Upper lobe of left lung (tissue), 6 donors: ENCODE results near the gene TARP.

Experiments used
- ATAC-seq, 2 donors: fragments of 200-7000 bp; cut with Tn5 transposase; one replicate each; pipeline ENCODE4 v1.9.1; 2022; ENCODE audit warnings: mild to moderate bottlenecking in 2 of 2, moderate library complexity in 2 of 2; ENCODE audit not compliant: low FRiP score in 2 of 2
- DNase-seq, 2 donors: peaks; one replicate each; pipeline ENCODE4 v3.0.0-alpha.2; 2019 to 2020
- H3K27ac ChIP-seq, 4 donors: fragments of 200-600 bp; sonication (generic); one replicate each; pipeline ENCODE4 v1.5.1; 2016 to 2019
- H3K27me3 ChIP-seq, 4 donors: fragments of 200-600 bp; sonication (generic); one replicate each; pipeline ENCODE4 v1.5.1; 2017 to 2019
- H3K36me3 ChIP-seq, 4 donors: fragments of 200-600 bp; sonication (generic); one replicate each; pipeline ENCODE4 v1.5.1; 2016 to 2019
- H3K4me1 ChIP-seq, 4 donors: fragments of 200-600 bp; sonication (generic); one replicate each; pipeline ENCODE4 v1.5.1; 2018 to 2019
- H3K4me3 ChIP-seq, 4 donors: fragments of 200-600 bp; sonication (generic); one replicate each; pipeline ENCODE4 v1.5.1; 2017 to 2019; ENCODE audit warnings: mild to moderate bottlenecking in 2 of 4, moderate library complexity in 1 of 4
- H3K9me3 ChIP-seq, 4 donors: fragments of 200-600 bp; sonication (generic); one replicate each; pipeline ENCODE4 v1.5.1; 2018 to 2019
- CTCF ChIP-seq, 6 experiments: fragments of 450-650 bp in 4 of 6; fragments of 200-600 bp in 2 of 6; sonication (generic) in 2 of 6; IDR thresholded peaks; one replicate each; pipeline ENCODE4 v1.5.1; 2016 to 2019; ENCODE audit warnings: antibody characterized with exemption in 6 of 6
- EP300 ChIP-seq, 4 donors: sonication (generic); formaldehyde crosslinking; IDR thresholded peaks; one replicate each; pipeline ENCODE4 v1.5.1; 2017; ENCODE audit warnings: antibody characterized with exemption in 4 of 4, control low read depth in 2 of 4
- POLR2A ChIP-seq, 4 donors: fragments of 450-650 bp; IDR thresholded peaks; one replicate each; pipeline ENCODE4 v1.5.1; 2016 to 2017; ENCODE audit warnings: antibody characterized with exemption in 4 of 4, mild to moderate bottlenecking in 2 of 4
- POLR2AphosphoS5 ChIP-seq, 2 donors: sonication (generic); formaldehyde crosslinking; IDR thresholded peaks; one replicate each; pipeline ENCODE4 v1.5.1; 2017; ENCODE audit warnings: antibody characterized with exemption in 2 of 2
- WGBS, 2 donors: methylation state at CpG; one replicate each; pipeline ENCODE4 v1.1.5; 2017 to 2018; 5-methylcytosine and 5-hydroxymethylcytosine counted together
- donor health status: DM: no; HTN: no; CAD: no; lungs with moderate emphysema.
- donor health status: DM: no; HTN: yes; CAD: no; lungs with severe emphysema.

The TARP gene

GRCh38 chr7:38306171-38306570, 32.7 kb upstream of the TARP start:
- WGBS, 2 donors = 83 to 90% methylated on average over 3 of the region's 3 CpGs
- Histone ChIP-seq H3K27me3 (no peaks in the 10 kb centered on the region), H3K27ac (no peak overlapping the region), H3K4me1 (peaks cover 3 to 11% (median 6%) of the 10 kb centered on the region in 4 donors), H3K4me3 (no peak overlapping the region), H3K9me3 (no peaks in the 10 kb centered on the region), H3K36me3 (no peaks in the 10 kb centered on the region)
- no peak for DNase-seq
- ATAC-seq = no peak
- TF ChIP-seq POLR2A (IDR thresholded peaks at IDR 0.05) (no peak), POLR2AphosphoS5 (IDR thresholded peaks at IDR 0.05) (no peak), EP300 (IDR thresholded peaks at IDR 0.05) (no peak), CTCF (IDR thresholded peaks at IDR 0.05) (no peak)

GRCh38 chr7:38303866-38304265, 30.4 kb upstream of the TARP start:
- Histone ChIP-seq H3K9me3 (no peaks in the 10 kb centered on the region), H3K27ac (no peak overlapping the region), H3K4me3 (no peak overlapping the region), H3K4me1 (no peaks in the 10 kb centered on the region), H3K36me3 (no peaks in the 10 kb centered on the region), H3K27me3 (no peaks in the 10 kb centered on the region)
- ATAC-seq (no peak), DNase-seq (no peak)
- no peak for TF ChIP-seq EP300 (IDR thresholded peaks at IDR 0.05)
- TF ChIP-seq CTCF (IDR thresholded peaks at IDR 0.05) = no peak
- TF ChIP-seq POLR2A (IDR thresholded peaks at IDR 0.05) = no peak
- TF ChIP-seq POLR2AphosphoS5 (IDR thresholded peaks at IDR 0.05) = no peak
- whole genome bisulfite sequencing, 2 donors = 89 to 98% methylated on average over 2 of the region's 2 CpGs

GRCh38 chr7:38300175-38300574, 26.7 kb upstream of the TARP start:
- ATAC-seq (no peak), DNase-seq (no peak)
- WGBS, 2 donors = 50 to 54% methylated on average over 8 of the region's 8 CpGs
- Histone ChIP-seq H3K27ac (no peak overlapping the region), H3K9me3 (no peaks in the 10 kb centered on the region), H3K4me1 (no peaks in the 10 kb centered on the region), H3K27me3 (no peaks in the 10 kb centered on the region), H3K36me3 (no peaks in the 10 kb centered on the region), H3K4me3 (no peak overlapping the region)
- no peak for TF ChIP-seq CTCF (IDR thresholded peaks at IDR 0.05)
- TF ChIP-seq POLR2A (IDR thresholded peaks at IDR 0.05) = no peak
- no peak for TF ChIP-seq EP300 (IDR thresholded peaks at IDR 0.05)
- TF ChIP-seq POLR2AphosphoS5 (IDR thresholded peaks at IDR 0.05) = no peak

GRCh38 chr7:38299275-38299931, 26.0 kb upstream of the TARP start:
- ATAC-seq (no peak), DNase-seq (no peak)
- Histone ChIP-seq H3K27ac (no peak overlapping the region), H3K36me3 (no peaks in the 10 kb centered on the region), H3K4me3 (no peak overlapping the region), H3K4me1 (no peaks in the 10 kb centered on the region), H3K9me3 (no peaks in the 10 kb centered on the region), H3K27me3 (no peaks in the 10 kb centered on the region)
- TF ChIP-seq EP300 (IDR thresholded peaks at IDR 0.05) (no peak), POLR2A (IDR thresholded peaks at IDR 0.05) (no peak), POLR2AphosphoS5 (IDR thresholded peaks at IDR 0.05) (no peak), CTCF (IDR thresholded peaks at IDR 0.05) (no peak)
- 71 to 79% methylated on average over 9 of the region's 9 CpGs for WGBS, 2 donors
